D721Med (cell line): ENCODE measurements around the gene ANKDD1B.
"Not testable (repeated sequence)": the region's sequence is repeated elsewhere in the genome, so short reads cannot be mapped to it uniquely, and the experiment has no call there.

ENCODE experiments used
- DNase-seq: peaks from one replicate; pipeline ENCODE4 v3.0.0; 2011; ENCODE audit warnings: low spot score; ENCODE audit not compliant: insufficient read length
- FAIRE-seq: peaks from 2 replicates; lab custom pipeline; 2011; peaks lifted over from hg19 to GRCh38; lab: Jason Lieb, UNC
- CTCF ChIP-seq: IDR thresholded peaks from 2 replicates; pipeline ENCODE4 v1.5.1; 2012; ENCODE audit warnings: mild to moderate bottlenecking, control low read depth; ENCODE audit not compliant: insufficient read depth; ENCODE audit errors: missing control alignments

The ANKDD1B gene

GRCh38 chr5:75611311-75612225 lies at the start of gene ANKDD1B:
Gene ANKDD1B (plus strand): TSS chr5:75611453. CDS start chr5:75611635, 182 bp downstream.
- no peak for FAIRE-seq
- TF ChIP-seq CTCF, result no peak
- DNase-seq, result no peak

GRCh38 chr5:75565991-75566709 lies 45.1 kb upstream of the ANKDD1B start:
- not testable (repeated sequence) for FAIRE-seq, DNase-seq

GRCh38 chr5:75566710-75567309 lies 44.4 kb upstream of the ANKDD1B start:
- no peak for DNase-seq
- FAIRE-seq, result no peak
- TF ChIP-seq CTCF, result no peak

- DNase-seq, result no peak
- no peak for FAIRE-seq
- no peak for TF ChIP-seq CTCF
These were observed 43.5 kb upstream of the ANKDD1B start for GRCh38 chr5:75567710-75568109.

GRCh38 chr5:75568202-75568601 lies 43.1 kb upstream of the ANKDD1B start:
- no peak for FAIRE-seq
- DNase-seq, result no peak
- no peak for TF ChIP-seq CTCF

GRCh38 chr5:75571547-75571946 lies 39.7 kb upstream of the ANKDD1B start:
- no peak for TF ChIP-seq CTCF
- DNase-seq, result no peak
- no peak for FAIRE-seq

GRCh38 chr5:75574791-75575190 lies 36.5 kb upstream of the ANKDD1B start:
- FAIRE-seq (no peak), DNase-seq (no peak)
- no peak for TF ChIP-seq CTCF

GRCh38 chr5:75578280-75578679 lies 33.0 kb upstream of the ANKDD1B start:
- not testable (repeated sequence) for FAIRE-seq, DNase-seq
